Breast epithelium (tissue), 3 donors: Measurements from ENCODE around the gene ADPRHL1.

Experiments used
- CTCF ChIP-seq, 3 donors: fragments of 450-650 bp; IDR thresholded peaks; one replicate each; pipeline ENCODE4 v1.5.1; 2016 to 2017; ENCODE audit warnings: antibody characterized with exemption in 3 of 3, mild to moderate bottlenecking in 3 of 3, moderate library complexity in 3 of 3
- POLR2AphosphoS5 ChIP-seq, 3 donors: sonication (generic); formaldehyde crosslinking; IDR thresholded peaks; one replicate each; pipeline ENCODE4 v1.6.1; 2017; ENCODE audit warnings: antibody characterized with exemption in 3 of 3

DNA sequence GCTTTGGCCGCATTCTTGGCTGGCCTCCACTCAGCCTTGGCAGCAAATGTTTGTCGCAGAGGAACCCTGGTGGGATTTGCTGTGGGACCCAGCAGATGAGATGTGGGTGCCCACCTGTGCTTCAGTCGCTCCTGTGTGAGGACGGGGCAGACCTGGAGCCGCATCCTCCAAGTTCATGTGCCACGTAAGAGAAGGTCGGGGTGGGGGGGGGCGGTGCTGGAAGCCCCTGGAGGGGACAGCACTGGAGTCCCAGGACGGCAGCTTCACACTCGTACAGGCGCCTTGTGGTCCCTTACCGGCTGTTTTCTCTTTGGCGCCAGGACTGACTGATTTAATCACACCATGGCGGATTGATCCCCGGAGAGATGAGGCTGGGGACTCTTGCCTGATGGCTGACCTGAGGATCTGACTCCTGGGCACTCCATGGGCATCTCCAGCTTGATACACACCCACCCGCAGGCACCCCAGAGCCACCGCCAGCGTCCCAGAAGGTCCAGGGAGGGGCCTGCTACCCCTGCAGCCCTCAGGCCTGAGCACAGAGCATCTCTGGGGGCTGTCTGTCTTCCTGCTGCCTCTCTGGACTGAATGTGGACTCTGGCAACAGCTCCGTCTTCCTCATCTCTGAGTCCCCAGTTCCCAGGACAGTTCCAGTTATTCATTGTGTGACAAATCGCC is 79.3 kb downstream of the ADPRHL1 start:
- TF ChIP-seq POLR2AphosphoS5 (IDR thresholded peaks at IDR 0.05) (no peak), CTCF (IDR thresholded peaks at IDR 0.05) (no peak)
